ENCODE data around the gene AVPR1A. TPM values are rescaled to one million over a fixed set of nuclear protein-coding genes. Genes with fewer than 3 reads are reported as not detected.

AVPR1A gene
- polyA plus RNA-seq, result 0.06 TPM in 1 of 2 replicates, not detected in the other
- polyA minus RNA-seq, result 0.12 TPM in 1 of 2 replicates, not detected in the other

GRCh38 chr12:63150713-63151622 lies at the start of gene AVPR1A:
Gene AVPR1A, minus strand, starts transcription at chr12:63151201. Its CDS starts 365 bp downstream, at chr12:63150836.
- TF ChIP-seq SMC3 (conservative IDR thresholded peaks at IDR 0.05; ENCODE audit: poor library complexity), result no peak
- no peak for TF ChIP-seq RAD21 (conservative IDR thresholded peaks at IDR 0.05)
- TF ChIP-seq EP300 (conservative IDR thresholded peaks at IDR 0.05; ENCODE audit: poor library complexity, severe bottlenecking), result no peak
- peak; percentile 52 for TF ChIP-seq EZH2 (IDR thresholded peaks at IDR 0.05; ENCODE audit: borderline replicate concordance, insufficient read depth, low read length, poor library complexity, severe bottlenecking)
- peak; percentile 8 for TF ChIP-seq POLR2AphosphoS5 (IDR thresholded peaks at IDR 0.05)
- Histone ChIP-seq H2AFZ (ENCODE audit: low read depth, low read length) (no peak within 1 kb of the TSS), H3K36me3 (ENCODE audit: insufficient read depth, low read length) (no peaks in the 10 kb centered on the region), H3F3A (ENCODE audit: insufficient read depth, low read length, poor library complexity, severe bottlenecking) (no peaks in the 10 kb centered on the region), H3K27ac (ENCODE audit: low read length) (no peak within 1 kb of the TSS), H3K9me2 (ENCODE audit: insufficient read depth, low read length) (no peaks in the 10 kb centered on the region), H3K4me2 (ENCODE audit: low read length) (peak within 1 kb of the TSS; percentile 71), H3K9ac (ENCODE audit: low read length) (peak within 1 kb of the TSS; percentile 2), H3K4me3 (ENCODE audit: low read length) (peak within 1 kb of the TSS; percentile 65), H3K79me2 (replicated peaks; ENCODE audit: insufficient read depth, low read length) (no peaks in the 10 kb centered on the region), H4K20me1 (ENCODE audit: insufficient read depth) (no peaks in the 10 kb centered on the region), H3K27me3 (ENCODE audit: insufficient read depth, low read depth, low read length) (peaks cover 67% of the 10 kb centered on the region), H3K9me3 (ENCODE audit: low read length) (no peaks in the 10 kb centered on the region)

GRCh38 chr12:63196168-63196567 lies 45.2 kb upstream of the AVPR1A start:
- H4K20me1 ChIP-seq (ENCODE audit: insufficient read depth), result no peaks in the 10 kb centered on the region
- no peaks in the 10 kb centered on the region for H3K9me3 ChIP-seq (ENCODE audit: low read length)
- no peak overlapping the region for H3K4me3 ChIP-seq (ENCODE audit: low read length)
- H3K27ac ChIP-seq (ENCODE audit: low read length), result no peak overlapping the region
- no peaks in the 10 kb centered on the region for H3K79me2 ChIP-seq (replicated peaks; ENCODE audit: insufficient read depth, low read length)
- no peak overlapping the region for H2AFZ ChIP-seq (ENCODE audit: low read depth, low read length)
- no peak overlapping the region for H3K4me2 ChIP-seq (ENCODE audit: low read length)
- no peaks in the 10 kb centered on the region for H3F3A ChIP-seq (ENCODE audit: insufficient read depth, low read length, poor library complexity, severe bottlenecking)
- no peaks in the 10 kb centered on the region for H3K9me2 ChIP-seq (ENCODE audit: insufficient read depth, low read length)
- H3K27me3 ChIP-seq (ENCODE audit: insufficient read depth, low read depth, low read length), result no peaks in the 10 kb centered on the region
- TF ChIP-seq TAF1 (IDR thresholded peaks at IDR 0.05; ENCODE audit: low read depth) (no peak), MXI1 (conservative IDR thresholded peaks at IDR 0.05; ENCODE audit: poor library complexity, severe bottlenecking) (no peak), REST (IDR thresholded peaks at IDR 0.05; ENCODE audit: borderline replicate concordance) (no peak), EP300 (conservative IDR thresholded peaks at IDR 0.05; ENCODE audit: poor library complexity, severe bottlenecking) (no peak), RAD21 (conservative IDR thresholded peaks at IDR 0.05) (no peak), CTCF (IDR thresholded peaks at IDR 0.05; ENCODE audit: poor library complexity, severe bottlenecking) (no peak), EZH2 (IDR thresholded peaks at IDR 0.05; ENCODE audit: borderline replicate concordance, insufficient read depth, low read length, poor library complexity, severe bottlenecking) (no peak), SMC3 (conservative IDR thresholded peaks at IDR 0.05; ENCODE audit: poor library complexity) (no peak)
- no peaks in the 10 kb centered on the region for H3K36me3 ChIP-seq (ENCODE audit: insufficient read depth, low read length)
- H3K9ac ChIP-seq (ENCODE audit: low read length), result no peak overlapping the region
